ENCODE measurements around the gene OPN3. TPM values are rescaled to one million over a fixed set of nuclear protein-coding genes. Genes with fewer than 3 reads are reported as not detected.

Gene OPN3
- total and polyA plus RNA-seq, 9 of the 15 experiments (the other 6 are each of a cell fraction or from before 2014, with no cell fraction given): 4.2 to 34.6 (median 17.0) TPM

- TF ChIP-seq CUX1 (CRISPR knock-in tag; IDR thresholded peaks at IDR 0.05): no peak
- peak; percentile 33; the same call in 1 of the 2 replicates for TF ChIP-seq NFE2 (IDR thresholded peaks at IDR 0.05; ENCODE audit: low read depth)
- TF ChIP-seq JUNB (CRISPR knock-in tag; conservative IDR thresholded peaks at IDR 0.05): no peak
- TF ChIP-seq SMARCA4 (IDR thresholded peaks at IDR 0.05): 0 out of 2 replicates have a peak, but pooled peaks have one; percentile 13
- no peak for TF ChIP-seq ZSCAN32 (CRISPR knock-in tag; IDR thresholded peaks at IDR 0.05)
- peak; percentile 40; the same call in 1 of the 2 replicates for TF ChIP-seq MAFK (IDR thresholded peaks at IDR 0.05; ENCODE audit: low read length)
- no peak for TF ChIP-seq RFX1 (IDR thresholded peaks at IDR 0.05)
- peak in 1 of 2 experiments; percentile 78; a peak in 1 of 3 replicates for TF ChIP-seq CBX3 (IDR thresholded peaks at IDR 0.05; ENCODE audit: borderline replicate concordance in 1 of 2, low read length in 2 of 2)
- no peak for TF ChIP-seq GATAD2A (IDR thresholded peaks at IDR 0.05)
- TF ChIP-seq KHSRP (IDR thresholded peaks at IDR 0.05): no peak
- TF ChIP-seq CHD1 (IDR thresholded peaks at IDR 0.05; ENCODE audit: low read length): no peak
- TF ChIP-seq THAP7 (CRISPR knock-in tag; IDR thresholded peaks at IDR 0.05): no peak
- TF ChIP-seq ZNF77 (CRISPR knock-in tag; IDR thresholded peaks at IDR 0.05): no peak
- TF ChIP-seq MAFG (tag; conservative IDR thresholded peaks at IDR 0.05): peak; percentile 69
- no peak for TF ChIP-seq ZNF384 (IDR thresholded peaks at IDR 0.05; ENCODE audit: low read depth, low read length)
- no peak for TF ChIP-seq CCNT2 (IDR thresholded peaks at IDR 0.05; ENCODE audit: borderline replicate concordance, extremely low read depth, insufficient read length, low read depth, low read length)
- TF ChIP-seq COPS2 (conservative IDR thresholded peaks at IDR 0.05): no peak
- peak; percentile 45; the same call in 1 of the 2 replicates for TF ChIP-seq MAFF (IDR thresholded peaks at IDR 0.05; ENCODE audit: low read length)
- TF ChIP-seq ZNF449 (CRISPR knock-in tag; IDR thresholded peaks at IDR 0.05): no peak
- no peak for TF ChIP-seq TARDBP (IDR thresholded peaks at IDR 0.05)
- no peak for TF ChIP-seq VEZF1 (CRISPR knock-in tag; IDR thresholded peaks at IDR 0.05)
Measured at GRCh38 chr1:241641773-241642592, 1.8 kb upstream of the OPN3 start (continued).
